Osteocyte (in vitro differentiated cells): ENCODE measurements around the gene BCAN. TPM values are rescaled to one million over a fixed set of nuclear protein-coding genes. Genes with fewer than 3 reads are reported as not detected.

Experiments
- DNase-seq: peaks from one replicate; pipeline ENCODE4 v3.0.0; 2021; ENCODE audit warnings: mixed read lengths; ENCODE audit not compliant: unreplicated experiment; ENCODE audit errors: extremely low spot score
- H3K27ac Mint-ChIP-seq: one replicate; pipeline ENCODE4 v1.8.0; 2021; ENCODE audit warnings: mild to moderate bottlenecking, mixed read lengths; ENCODE audit not compliant: unreplicated experiment
- H3K27me3 Mint-ChIP-seq: one replicate; pipeline ENCODE4 v1.8.0; 2021; ENCODE audit warnings: mixed read lengths; ENCODE audit not compliant: unreplicated experiment
- H3K36me3 Mint-ChIP-seq: one replicate; pipeline ENCODE4 v1.8.0; 2021; ENCODE audit warnings: mixed read lengths; ENCODE audit not compliant: unreplicated experiment
- H3K4me1 Mint-ChIP-seq: one replicate; pipeline ENCODE4 v1.8.0; 2021; ENCODE audit warnings: mixed read lengths; ENCODE audit not compliant: unreplicated experiment
- H3K4me3 Mint-ChIP-seq: one replicate; pipeline ENCODE4 v1.8.0; 2021; ENCODE audit warnings: mild to moderate bottlenecking, moderate library complexity, mixed read lengths; ENCODE audit not compliant: unreplicated experiment
- H3K9me3 Mint-ChIP-seq: one replicate; pipeline ENCODE4 v1.8.0; 2021; ENCODE audit warnings: mixed read lengths; ENCODE audit not compliant: unreplicated experiment
- CTCF ChIP-seq: fragments of 200-600 bp; sonication (generic); IDR thresholded peaks from 2 replicates; pipeline ENCODE4 v1.5.0; 2021; ENCODE audit warnings: antibody characterized with exemption, mild to moderate bottlenecking, moderate library complexity
- total RNA-seq: library from RNA; stranded (reverse); gene quantifications from 2 replicates; pipeline ENCODE4 v1.2.1, GENCODE V29; 2021

Gene BCAN
- total RNA-seq, 1 donor from 2014 or later = 0.43 TPM

DNA sequence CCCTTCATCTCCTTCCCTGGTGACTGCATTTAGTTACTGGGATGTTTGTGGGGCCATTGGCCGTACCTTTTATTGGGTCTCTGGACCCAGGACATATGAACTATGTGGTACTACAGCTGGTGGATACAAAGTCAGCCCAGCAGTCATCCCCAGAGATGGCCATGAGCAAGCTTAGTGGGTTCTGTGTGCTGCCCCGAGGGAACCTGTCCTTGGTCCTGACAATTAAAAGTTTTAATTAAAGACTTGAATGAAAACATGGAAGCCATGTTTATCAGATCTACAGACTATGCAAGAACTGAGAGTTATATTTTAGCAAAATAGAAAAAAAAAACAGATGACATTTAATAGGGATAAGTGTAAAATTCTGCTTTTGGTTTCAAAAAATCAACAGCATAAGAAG lies 38.1 kb downstream of the BCAN start:
- peaks cover 40% of the 10 kb centered on the region for H3K27me3 Mint-ChIP-seq
- no peak overlapping the region for H3K4me3 Mint-ChIP-seq

GRCh38 chr1:156681196-156681960 lies 39.5 kb downstream of the BCAN start:
- no peak for DNase-seq

More for the DNA sequence above, 38.1 kb downstream of the BCAN start:
- Mint-ChIP-seq H3K9me3 (no peaks in the 10 kb centered on the region), H3K27ac (no peak overlapping the region), H3K4me1 (peaks cover 24% of the 10 kb centered on the region), H3K36me3 (no peaks in the 10 kb centered on the region)
- DNase-seq = no peak
- no peak for TF ChIP-seq CTCF

GRCh38 chr1:156682166-156682890 lies 40.4 kb downstream of the BCAN start:
- peak; percentile 20 for TF ChIP-seq CTCF
- no peak for DNase-seq
- peaks cover 40% of the 10 kb centered on the region for H3K27me3 Mint-ChIP-seq
- no peak overlapping the region for H3K4me3 Mint-ChIP-seq
- H3K27ac Mint-ChIP-seq = no peak overlapping the region
- peaks cover 10% of the 10 kb centered on the region for H3K4me1 Mint-ChIP-seq
- no peaks in the 10 kb centered on the region for H3K9me3 Mint-ChIP-seq
- no peaks in the 10 kb centered on the region for H3K36me3 Mint-ChIP-seq

More at GRCh38 chr1:156681196-156681960, 39.5 kb downstream of the BCAN start:
- Mint-ChIP-seq H3K27me3 (peaks cover 40% of the 10 kb centered on the region), H3K4me3 (no peak overlapping the region), H3K4me1 (peaks cover 13% of the 10 kb centered on the region), H3K27ac (no peak overlapping the region), H3K36me3 (no peaks in the 10 kb centered on the region), H3K9me3 (no peaks in the 10 kb centered on the region)
- TF ChIP-seq CTCF = no peak

DNA sequence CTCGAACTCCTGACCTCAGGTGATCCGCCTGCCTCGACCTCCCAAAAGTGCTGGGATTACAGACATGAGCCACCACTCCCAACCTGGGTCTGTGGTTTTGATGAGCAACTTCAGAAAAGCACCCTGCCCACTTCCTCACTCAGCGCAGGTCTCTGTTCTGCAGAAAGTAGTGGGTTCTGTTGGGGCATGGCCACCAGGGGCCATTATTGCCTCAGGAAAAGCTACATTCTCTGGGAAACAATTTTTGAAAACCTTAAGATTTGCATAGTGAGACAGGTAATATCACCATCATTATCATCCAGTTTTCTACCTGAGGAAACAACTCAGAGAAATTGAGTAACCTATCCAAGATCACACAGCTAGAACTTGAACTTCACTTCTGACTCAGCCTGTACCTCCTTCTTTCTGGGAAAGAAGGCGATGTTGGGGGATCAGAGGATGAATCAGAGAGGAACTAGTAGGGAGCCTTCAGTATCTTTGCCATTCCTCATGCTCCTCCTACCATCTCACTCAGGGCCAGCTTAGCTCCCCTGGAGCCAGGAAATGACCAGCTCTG lies 42.4 kb downstream of the BCAN start:
- Mint-ChIP-seq H3K4me1 (peaks cover 7% of the 10 kb centered on the region), H3K27me3 (peaks cover 37% of the 10 kb centered on the region), H3K36me3 (no peaks in the 10 kb centered on the region), H3K9me3 (no peaks in the 10 kb centered on the region), H3K27ac (no peak overlapping the region), H3K4me3 (no peak overlapping the region)
- no peak for TF ChIP-seq CTCF
- DNase-seq = no peak
